ENCODE results near the gene FAM216A. TPM values are rescaled to one million over a fixed set of nuclear protein-coding genes. Genes with fewer than 3 reads are reported as not detected.
"Not testable (repeated sequence)": the region's sequence is repeated elsewhere in the genome, so short reads cannot be mapped to it uniquely, and the experiment has no call there.

FAM216A gene
- total RNA-seq, 1 donor from 2014 or later = 4.2 TPM

DNA sequence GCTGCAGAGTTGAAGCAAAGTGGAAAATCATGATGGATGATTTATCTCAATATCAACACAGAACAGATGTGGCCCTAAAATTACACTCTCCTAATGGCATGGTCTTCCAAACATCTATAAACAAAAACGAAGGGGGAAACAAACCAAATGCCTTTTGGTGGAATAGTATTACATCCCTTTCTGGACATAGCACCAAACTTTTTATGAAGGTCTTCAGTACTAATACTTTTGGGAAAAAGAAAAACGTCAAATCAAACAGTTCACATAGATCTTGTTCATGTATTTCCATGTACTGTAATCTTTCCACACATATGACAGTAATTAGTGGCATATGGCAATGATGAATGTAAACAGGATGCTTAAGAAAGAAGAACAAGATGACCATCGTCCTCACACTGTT is 42.2 kb upstream of the FAM216A start:
- Histone ChIP-seq H3K27ac (replicated peaks) (no peak overlapping the region), H3K4me1 (no peaks in the 10 kb centered on the region), H3K9me3 (replicated peaks) (no peaks in the 10 kb centered on the region), H3K4me3 (no peak overlapping the region), H3K27me3 (ENCODE audit: low read depth) (no peaks in the 10 kb centered on the region), H3K36me3 (no peaks in the 10 kb centered on the region)
- TF ChIP-seq, protein P1, sequence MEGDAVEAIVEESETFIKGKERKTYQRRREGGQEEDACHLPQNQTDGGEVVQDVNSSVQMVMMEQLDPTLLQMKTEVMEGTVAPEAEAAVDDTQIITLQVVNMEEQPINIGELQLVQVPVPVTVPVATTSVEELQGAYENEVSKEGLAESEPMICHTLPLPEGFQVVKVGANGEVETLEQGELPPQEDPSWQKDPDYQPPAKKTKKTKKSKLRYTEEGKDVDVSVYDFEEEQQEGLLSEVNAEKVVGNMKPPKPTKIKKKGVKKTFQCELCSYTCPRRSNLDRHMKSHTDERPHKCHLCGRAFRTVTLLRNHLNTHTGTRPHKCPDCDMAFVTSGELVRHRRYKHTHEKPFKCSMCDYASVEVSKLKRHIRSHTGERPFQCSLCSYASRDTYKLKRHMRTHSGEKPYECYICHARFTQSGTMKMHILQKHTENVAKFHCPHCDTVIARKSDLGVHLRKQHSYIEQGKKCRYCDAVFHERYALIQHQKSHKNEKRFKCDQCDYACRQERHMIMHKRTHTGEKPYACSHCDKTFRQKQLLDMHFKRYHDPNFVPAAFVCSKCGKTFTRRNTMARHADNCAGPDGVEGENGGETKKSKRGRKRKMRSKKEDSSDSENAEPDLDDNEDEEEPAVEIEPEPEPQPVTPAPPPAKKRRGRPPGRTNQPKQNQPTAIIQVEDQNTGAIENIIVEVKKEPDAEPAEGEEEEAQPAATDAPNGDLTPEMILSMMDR (IDR thresholded peaks at IDR 0.05; ENCODE audit: borderline replicate concordance) = no peak
- intact Hi-C loops (cut with micrococcal nuclease) = no loop called here
- DNase-seq = no peak

DNA sequence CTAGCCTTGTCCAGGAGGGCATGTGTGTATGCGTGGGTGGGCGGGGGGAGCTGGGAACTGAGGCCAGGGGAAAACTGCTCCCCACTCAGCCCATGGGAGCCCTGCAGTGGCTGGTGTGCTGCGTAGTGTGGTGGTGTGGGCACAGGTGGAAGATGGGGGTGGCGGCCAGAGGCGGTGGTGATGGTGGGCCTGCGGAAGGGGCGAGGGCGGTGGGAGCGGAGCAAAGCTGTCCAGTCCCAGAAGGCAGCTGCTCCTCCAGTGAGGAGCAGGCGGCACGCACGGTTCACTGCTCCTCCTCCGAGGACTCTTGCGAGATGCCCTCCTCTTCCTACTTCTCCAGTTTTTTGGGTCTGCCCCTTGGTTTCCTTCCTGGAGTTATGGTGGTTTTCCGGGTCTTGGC is 39.0 kb upstream of the FAM216A start:
- not testable (repeated sequence) for H3K27me3 ChIP-seq (ENCODE audit: low read depth); H3K4me3 ChIP-seq; H3K9me3 ChIP-seq (replicated peaks); H3K4me1 ChIP-seq; H3K27ac ChIP-seq (replicated peaks); DNase-seq
- peaks cover 12% of the 10 kb centered on the region for H3K36me3 ChIP-seq
- intact Hi-C loops (cut with micrococcal nuclease) = loop anchor here (5.0 kb wide), 1 partner anchor 327 kb away; no protein-coding TSS in a partner anchor

DNA sequence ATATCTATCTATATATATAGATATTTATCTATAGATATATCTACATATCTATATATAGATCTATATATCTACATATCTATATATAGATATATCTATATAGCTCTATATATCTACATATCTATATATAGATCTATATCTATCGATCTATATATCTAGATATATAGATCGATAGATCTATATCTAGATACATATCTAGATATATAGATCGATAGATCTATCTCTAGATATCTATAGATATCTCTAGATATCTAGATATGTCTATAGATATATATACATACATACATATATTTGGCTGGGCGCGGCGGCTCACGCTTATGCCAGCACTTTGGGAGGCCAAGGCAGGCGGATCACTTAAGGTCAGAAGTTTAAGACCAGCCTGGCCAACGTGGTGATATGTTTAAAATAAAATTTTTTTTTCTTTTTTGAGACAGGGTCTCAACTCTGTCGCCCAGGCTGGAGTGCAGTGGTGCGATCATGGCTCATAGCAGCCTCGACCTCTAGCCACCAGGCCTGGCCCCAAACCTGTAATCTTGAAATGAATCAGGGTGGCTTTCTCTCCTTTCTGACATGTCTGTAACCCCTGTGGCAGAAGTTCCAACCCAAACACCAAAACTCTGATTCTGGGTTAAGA is 36.6 kb upstream of the FAM216A start:
- Histone ChIP-seq H3K9me3 (replicated peaks) (no peaks in the 10 kb centered on the region), H3K4me3 (peak overlapping the region; percentile 71), H3K36me3 (peaks cover 34% of the 10 kb centered on the region), H3K4me1 (peaks cover 5% of the 10 kb centered on the region), H3K27me3 (ENCODE audit: low read depth) (no peaks in the 10 kb centered on the region), H3K27ac (replicated peaks) (peak overlapping the region; percentile 44)
- DNase-seq = no peak
- TF ChIP-seq, protein P1 (IDR thresholded peaks at IDR 0.05; ENCODE audit: borderline replicate concordance) = no peak
- intact Hi-C loops (cut with micrococcal nuclease) = loop anchor here (5.0 kb wide), 1 partner anchor 330 kb away; no protein-coding TSS in a partner anchor

DNA sequence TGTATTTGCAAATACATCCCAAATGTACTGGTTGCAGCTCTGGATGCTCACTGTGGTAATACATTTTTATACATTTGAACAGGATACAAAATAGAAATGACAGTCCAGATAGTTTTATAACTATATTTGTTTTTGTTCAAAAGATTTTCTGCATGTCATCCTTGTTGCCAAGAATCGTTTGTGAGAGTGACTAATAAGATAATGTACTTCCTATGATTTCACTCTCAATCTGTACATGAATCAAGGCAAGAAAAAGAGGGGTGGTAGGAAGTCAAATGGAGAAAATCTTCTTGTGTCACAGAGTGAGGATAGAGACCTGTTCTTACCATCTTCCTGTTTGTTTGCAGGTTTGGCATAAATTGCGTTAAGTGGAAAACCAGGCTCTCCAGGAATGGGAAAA is 32.4 kb upstream of the FAM216A start:
- Histone ChIP-seq H3K4me3 (no peak overlapping the region), H3K9me3 (replicated peaks) (no peaks in the 10 kb centered on the region), H3K36me3 (peaks cover 75% of the 10 kb centered on the region), H3K4me1 (peaks cover 5% of the 10 kb centered on the region), H3K27me3 (ENCODE audit: low read depth) (no peaks in the 10 kb centered on the region), H3K27ac (replicated peaks) (no peak overlapping the region)
- DNase-seq = no peak
- TF ChIP-seq, protein P1 (IDR thresholded peaks at IDR 0.05; ENCODE audit: borderline replicate concordance) = no peak
- intact Hi-C loops (cut with micrococcal nuclease) = no loop called here

DNA sequence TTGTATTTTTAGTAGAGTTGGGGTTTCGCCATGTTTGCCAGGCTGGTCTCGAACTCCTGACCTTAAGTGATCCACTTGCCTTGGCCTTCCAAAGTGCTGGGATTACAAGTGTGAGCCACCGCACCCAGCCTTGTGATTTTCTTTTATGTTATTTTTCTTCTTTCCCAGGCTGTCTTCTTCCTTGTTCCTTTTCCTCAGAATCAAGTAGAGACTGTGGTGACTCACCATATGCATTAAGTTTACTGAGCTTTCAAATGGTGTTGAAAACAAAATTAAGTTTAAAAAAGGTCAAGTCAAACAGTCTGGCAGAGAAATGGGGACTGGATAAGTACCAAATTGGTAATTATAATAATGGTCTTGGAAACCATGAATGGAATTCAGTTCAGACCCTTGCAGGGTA is 24.2 kb upstream of the FAM216A start:
- intact Hi-C loops (cut with micrococcal nuclease) = no loop called here
- TF ChIP-seq, protein P1 (IDR thresholded peaks at IDR 0.05; ENCODE audit: borderline replicate concordance) = no peak
- peaks cover 34% of the 10 kb centered on the region for H3K4me1 ChIP-seq
- no peak for DNase-seq
- H3K27me3 ChIP-seq (ENCODE audit: low read depth) = no peaks in the 10 kb centered on the region
- no peak overlapping the region for H3K4me3 ChIP-seq
- peaks cover 73% of the 10 kb centered on the region for H3K36me3 ChIP-seq
- H3K27ac ChIP-seq (replicated peaks) = no peak overlapping the region
- H3K9me3 ChIP-seq (replicated peaks) = no peaks in the 10 kb centered on the region

DNA sequence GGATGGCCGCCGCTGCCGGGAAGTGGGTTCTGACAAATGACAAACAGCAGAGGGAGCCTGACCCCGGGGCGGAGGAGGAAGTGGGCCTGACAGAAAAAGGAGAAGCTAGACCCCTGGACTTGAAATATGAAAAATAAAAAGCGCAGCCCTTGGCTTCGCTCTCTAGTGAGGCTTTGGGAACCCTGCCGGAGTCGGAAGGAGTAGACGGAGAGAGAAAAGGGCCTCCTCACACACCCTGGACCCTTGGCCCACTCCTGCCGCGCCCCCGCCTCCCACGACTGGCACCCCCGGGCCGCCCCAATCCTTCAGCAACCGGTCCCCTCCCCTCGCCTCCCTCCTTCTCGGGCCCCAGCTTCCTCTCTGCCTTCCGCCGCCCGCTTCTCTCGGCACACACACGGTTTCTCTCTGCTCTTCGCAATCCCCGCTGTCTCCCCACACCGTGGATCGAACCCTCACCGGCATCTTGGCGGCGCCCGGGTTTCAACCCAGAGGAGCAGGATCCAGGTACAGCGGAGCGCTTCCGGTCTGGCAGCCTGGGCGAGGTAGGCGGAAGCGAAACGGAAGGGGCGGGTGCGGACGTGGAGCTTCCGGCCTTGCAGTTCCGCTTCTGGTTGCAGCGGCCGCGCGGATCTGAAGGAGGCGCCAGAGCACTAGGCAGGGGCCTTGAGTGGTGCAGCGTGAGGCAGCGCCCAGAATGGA is 18.7 kb upstream of the FAM216A start, which contains the start of gene ARPC3:
Gene ARPC3 (minus strand): TSS at position 539 of the 699 bp plus-strand sequence. CDS start 77 bp downstream, at position 462.
- Histone ChIP-seq H3K4me1 (peaks cover 50% of the 10 kb centered on the region), H3K9me3 (replicated peaks) (no peaks in the 10 kb centered on the region), H3K4me3 (peak within 1 kb of the TSS; percentile 87), H3K27ac (replicated peaks) (peak within 1 kb of the TSS; percentile 94), H3K36me3 (peaks cover 40% of the 10 kb centered on the region), H3K27me3 (ENCODE audit: low read depth) (no peaks in the 10 kb centered on the region)
- TF ChIP-seq, protein P1 (IDR thresholded peaks at IDR 0.05; ENCODE audit: borderline replicate concordance) = peak; percentile 89
- DNase-seq = peak; percentile 96
- intact Hi-C loops (cut with micrococcal nuclease) = no loop called here
